GM18502 (cell line): ENCODE data around the gene EGFL8.

ENCODE experiments used
- ATAC-seq: cut with Tn5 transposase; IDR thresholded peaks from one replicate; pipeline ENCODE4 v1.9.1; 2021; ENCODE audit warnings: mild to moderate bottlenecking; ENCODE audit not compliant: unreplicated experiment, poor library complexity

Gene EGFL8

GRCh38 chr6:32146287-32146686, 18.1 kb upstream of the EGFL8 start:
- ATAC-seq: no peak

GRCh38 chr6:32146687-32147086, 17.7 kb upstream of the EGFL8 start:
- no peak for ATAC-seq

- ATAC-seq: no peak
Measured at GRCh38 chr6:32147401-32148132, 16.8 kb upstream of the EGFL8 start.

- ATAC-seq: no peak
Measured at GRCh38 chr6:32148289-32149091, 15.9 kb upstream of the EGFL8 start.

GRCh38 chr6:32149092-32149755, 15.2 kb upstream of the EGFL8 start:
- no peak for ATAC-seq

GRCh38 chr6:32149932-32150870, 14.2 kb upstream of the EGFL8 start:
- no peak for ATAC-seq

- ATAC-seq: no peak
Measured at GRCh38 chr6:32151181-32151862, 13.1 kb upstream of the EGFL8 start.

GRCh38 chr6:32151863-32152768, 12.3 kb upstream of the EGFL8 start, which contains the start of gene PRRT1:
Gene PRRT1 (minus strand): TSS chr6:32151939. CDS start chr6:32151827, 112 bp downstream.
- ATAC-seq: no peak

- ATAC-seq: no peak
Measured at GRCh38 chr6:32152769-32153563, 11.4 kb upstream of the EGFL8 start.

GRCh38 chr6:32153564-32154513, 10.6 kb upstream of the EGFL8 start, which contains the start of gene PPT2:
Gene PPT2 (plus strand): TSS chr6:32154141. CDS start chr6:32154595, 454 bp downstream.
- no peak for ATAC-seq

- ATAC-seq: no peak
Measured at GRCh38 chr6:32154514-32155161, 9.8 kb upstream of the EGFL8 start.

GRCh38 chr6:32156891-32157290, 7.5 kb upstream of the EGFL8 start:
- no peak for ATAC-seq

- ATAC-seq: no peak
Measured at GRCh38 chr6:32158052-32158451, 6.3 kb upstream of the EGFL8 start.

- ATAC-seq: no peak
Measured at GRCh38 chr6:32163559-32164258, 686 bp upstream of the EGFL8 start.

GRCh38 chr6:32166411-32167061, 2.1 kb downstream of the EGFL8 start:
- ATAC-seq: no peak
